Panc1 (cell line): Measurements from ENCODE around the gene FRMPD2. TPM values are rescaled to one million over a fixed set of nuclear protein-coding genes. Genes with fewer than 3 reads are reported as not detected.

Experiments used
- ATAC-seq: fragments of 200-7000 bp; cut with Tn5 transposase; 2 replicates; pipeline ENCODE4 v1.9.1; 2020; ENCODE audit warnings: mild to moderate bottlenecking, moderate library complexity
- BruUV-seq: library from RNA; stranded (reverse); fragments of 400-500 nt; replicated peaks from 2 replicates; lab custom pipeline; 2021; lab: Mats Ljungman, UMichigan
- CTCF ChIA-PET: fragments of 300-600 bp; sonication (Branson Sonifier 250); formaldehyde crosslinking; loops from one replicate; lab custom pipeline; 2022; ENCODE audit warnings: antibody characterized with exemption; lab: Charles Lee
- POLR2A ChIA-PET: fragments of 300-600 bp; sonication (Branson Sonifier 250); formaldehyde crosslinking; loops from one replicate; lab custom pipeline; 2022; ENCODE audit warnings: antibody characterized with exemption; lab: Charles Lee
- DNase-seq: peaks from one replicate; pipeline ENCODE4 v3.0.0-alpha.2; 2010; ENCODE audit warnings: low read depth, low spot score
- H3K27ac ChIP-seq: 2 replicates; pipeline ENCODE4 v1.5.1; 2011; ENCODE audit warnings: mild to moderate bottlenecking, low read length, inconsistent platforms
- H3K27me3 ChIP-seq: fragments of 200-500 bp; sonication (Bioruptor generic); 2 replicates; pipeline ENCODE4 v1.6.0; 2014; ENCODE audit warnings: low read length, inconsistent platforms; ENCODE audit not compliant: control insufficient read depth, insufficient read depth
- H3K36me3 ChIP-seq: fragments of 200-500 bp; sonication (Bioruptor generic); 2 replicates; pipeline ENCODE4 v1.5.1; 2014; ENCODE audit warnings: inconsistent platforms, mild to moderate bottlenecking, low read length, moderate library complexity; ENCODE audit not compliant: control insufficient read depth, insufficient read depth
- H3K4me1 ChIP-seq: 2 replicates; pipeline ENCODE4 v1.5.1; 2011; ENCODE audit warnings: inconsistent platforms, mild to moderate bottlenecking, low read length, moderate library complexity; ENCODE audit not compliant: control insufficient read depth, insufficient read depth
- H3K4me3 ChIP-seq, 2 experiments: 2 replicates each; pipeline ENCODE4 v1.5.1; 2011 to 2012; ENCODE audit warnings: low read depth in 2 of 2, low read length in 2 of 2, mild to moderate bottlenecking in 2 of 2, inconsistent platforms in 1 of 2, moderate library complexity in 1 of 2
- H3K9me3 ChIP-seq: fragments of 200-500 bp; sonication (Bioruptor generic); 2 replicates; pipeline ENCODE4 v1.5.1; 2014; ENCODE audit warnings: low read depth, mild to moderate bottlenecking, inconsistent platforms, low read length, moderate library complexity; ENCODE audit not compliant: control insufficient read depth, insufficient read depth
- CTCF ChIP-seq: fragments of 450-650 bp; IDR thresholded peaks from 2 replicates; pipeline ENCODE4 v1.5.1; 2017; ENCODE audit warnings: mild to moderate bottlenecking
- POLR2AphosphoS5 ChIP-seq: IDR thresholded peaks from 2 replicates; pipeline ENCODE4 v1.6.1; 2012; ENCODE audit warnings: mild to moderate bottlenecking, low read depth, low read length, moderate library complexity
- REST ChIP-seq, 2 experiments: IDR thresholded peaks; 2 replicates each; pipeline ENCODE4 v1.6.1; 2011 to 2012; ENCODE audit warnings: low read depth in 2 of 2, control low read depth in 1 of 2, low read length in 1 of 2, mild to moderate bottlenecking in 1 of 2, moderate library complexity in 1 of 2; ENCODE audit not compliant: insufficient read depth in 1 of 2
- SIN3A ChIP-seq: IDR thresholded peaks from 2 replicates; pipeline ENCODE4 v1.6.1; 2012; ENCODE audit warnings: low read depth, mild to moderate bottlenecking, low read length, moderate library complexity, borderline replicate concordance; ENCODE audit not compliant: insufficient read depth
- TCF7L2 ChIP-seq: IDR thresholded peaks from 2 replicates; pipeline ENCODE4 v1.6.1; 2011; ENCODE audit warnings: mild to moderate bottlenecking, low read depth, low read length, inconsistent platforms
- in situ Hi-C: cut with HindIII; loops from 2 replicates; pipeline ENCODE4 v1.10.0; 2016; ENCODE audit warnings: low sequenced_read_pairs, low pct_unique_long_range_greater_than_20kb
- intact Hi-C: fragments of 100-400 bp; cut with micrococcal nuclease; formaldehyde crosslinking; loops from one replicate; pipeline ENCODE4 v1.10.0; 2022; ENCODE audit not compliant: unreplicated experiment
- total RNA-seq: library from RNA; stranded (reverse); gene quantifications from one replicate; pipeline ENCODE4 v1.2.1, GENCODE V29; 2021; ENCODE audit not compliant: unreplicated experiment

Gene FRMPD2
- total RNA-seq, 1 experiment from 2014 or later, result not detected

- H3K27me3 ChIP-seq, result peaks cover 11% of the 10 kb centered on the region; the same call in 1 of the 2 replicates
- H3K4me1 ChIP-seq, result no peaks in the 10 kb centered on the region
- TF ChIP-seq REST (IDR thresholded peaks at IDR 0.05; ENCODE audit: insufficient read depth in 1 of 2, low read depth in 2 of 2, low read length in 1 of 2), result no peak
- no peak for DNase-seq
- intact Hi-C loops (no loop called here), in situ Hi-C loops (no loop called here)
- POLR2A ChIA-PET, result no interaction called here
- no peak overlapping the region for H3K4me3 ChIP-seq
- ATAC-seq, result no peak
- H3K27ac ChIP-seq, result no peak overlapping the region
- no TSS peak for BruUV-seq
- no peaks in the 10 kb centered on the region for H3K9me3 ChIP-seq
- CTCF ChIA-PET, result no interaction called here
- H3K36me3 ChIP-seq, result no peaks in the 10 kb centered on the region
Observed at GRCh38 chr10:48232717-48233447, 41.6 kb downstream of the FRMPD2 start.

GRCh38 chr10:48231699-48232315 is 42.7 kb downstream of the FRMPD2 start:
- POLR2A ChIA-PET, result no interaction called here
- in situ Hi-C loops, result no loop called here
- intact Hi-C loops, result no loop called here
- no peaks in the 10 kb centered on the region for H3K4me1 ChIP-seq
- DNase-seq (no peak), ATAC-seq (no peak)
- no peaks in the 10 kb centered on the region for H3K9me3 ChIP-seq
- CTCF ChIA-PET, result no interaction called here
- peaks cover 11% of the 10 kb centered on the region; the same call in 1 of the 2 replicates for H3K27me3 ChIP-seq
- H3K36me3 ChIP-seq, result no peaks in the 10 kb centered on the region
- H3K4me3 ChIP-seq, result no peak overlapping the region
- BruUV-seq, result no TSS peak
- TF ChIP-seq POLR2AphosphoS5 (no peak), CTCF (no peak), REST (IDR thresholded peaks at IDR 0.05; ENCODE audit: insufficient read depth in 1 of 2, low read depth in 2 of 2, low read length in 1 of 2) (no peak), SIN3A (no peak), TCF7L2 (no peak)
- no peak overlapping the region for H3K27ac ChIP-seq
